ENCODE results near the gene MKRN2. TPM values are rescaled to one million over a fixed set of nuclear protein-coding genes. Genes with fewer than 3 reads are reported as not detected.

Gene MKRN2
- total RNA-seq, 4 donors from 2014 or later: 14.6 to 28.4 (median 19.4) TPM

DNA sequence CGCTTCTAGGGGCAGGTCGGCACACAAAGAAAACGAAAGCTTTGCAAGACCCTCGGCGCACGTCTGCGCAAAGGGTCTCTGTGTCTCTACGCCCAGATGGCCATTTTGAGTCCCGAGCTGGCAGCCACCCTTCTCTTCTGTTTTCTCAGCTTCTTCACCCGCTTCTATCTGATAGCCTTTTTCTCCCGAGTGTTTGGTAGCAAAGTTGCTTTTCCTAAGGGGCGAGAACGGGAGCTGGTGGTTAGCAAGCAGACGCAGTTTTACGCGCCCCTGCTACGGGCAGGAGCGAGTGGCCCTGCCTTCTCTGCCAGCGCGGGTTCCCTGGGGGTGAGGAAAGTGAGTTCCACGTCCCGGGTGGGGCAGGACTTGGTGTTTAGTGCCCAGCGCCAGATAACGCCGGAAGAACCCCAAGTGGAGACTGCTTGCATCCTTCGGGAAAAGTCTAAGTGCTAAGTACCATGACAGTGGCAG lies 2.9 kb upstream of the MKRN2 start:
- no peaks in the 10 kb centered on the region for H3K9me3 ChIP-seq
- no peak for TF ChIP-seq POLR2A (IDR thresholded peaks at IDR 0.05)
- TF ChIP-seq, protein P1, sequence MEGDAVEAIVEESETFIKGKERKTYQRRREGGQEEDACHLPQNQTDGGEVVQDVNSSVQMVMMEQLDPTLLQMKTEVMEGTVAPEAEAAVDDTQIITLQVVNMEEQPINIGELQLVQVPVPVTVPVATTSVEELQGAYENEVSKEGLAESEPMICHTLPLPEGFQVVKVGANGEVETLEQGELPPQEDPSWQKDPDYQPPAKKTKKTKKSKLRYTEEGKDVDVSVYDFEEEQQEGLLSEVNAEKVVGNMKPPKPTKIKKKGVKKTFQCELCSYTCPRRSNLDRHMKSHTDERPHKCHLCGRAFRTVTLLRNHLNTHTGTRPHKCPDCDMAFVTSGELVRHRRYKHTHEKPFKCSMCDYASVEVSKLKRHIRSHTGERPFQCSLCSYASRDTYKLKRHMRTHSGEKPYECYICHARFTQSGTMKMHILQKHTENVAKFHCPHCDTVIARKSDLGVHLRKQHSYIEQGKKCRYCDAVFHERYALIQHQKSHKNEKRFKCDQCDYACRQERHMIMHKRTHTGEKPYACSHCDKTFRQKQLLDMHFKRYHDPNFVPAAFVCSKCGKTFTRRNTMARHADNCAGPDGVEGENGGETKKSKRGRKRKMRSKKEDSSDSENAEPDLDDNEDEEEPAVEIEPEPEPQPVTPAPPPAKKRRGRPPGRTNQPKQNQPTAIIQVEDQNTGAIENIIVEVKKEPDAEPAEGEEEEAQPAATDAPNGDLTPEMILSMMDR (IDR thresholded peaks at IDR 0.05): no peak
- 3 to 10% methylated on average over 11 to 17 of the region's 26 CpGs for WGBS, 2 donors
- H3K4me3 ChIP-seq: peak overlapping the region; percentile 23 to 65 (median 42)
- no peaks in the 10 kb centered on the region for H3K36me3 ChIP-seq
- peaks cover 0 to 46% (median 1%) of the 10 kb centered on the region in 4 donors for H3K27me3 ChIP-seq
- peaks cover 0 to 43% (median 21%) of the 10 kb centered on the region in 3 donors for H3K4me1 ChIP-seq
- DNase-seq: no peak
- H3K27ac ChIP-seq: peak overlapping the region in 3 of 4 donors; percentile 6 to 42 (median 16)
- intact Hi-C loops (cut with DNase I): no loop called here

- Histone ChIP-seq H3K27me3 (peaks cover 0 to 36% (median 1%) of the 10 kb centered on the region in 4 donors), H3K36me3 (no peaks in the 10 kb centered on the region), H3K4me3 (peak overlapping the region; percentile 90 to 96 (median 95)), H3K27ac (peak overlapping the region; percentile 96 to 99 (median 98)), H3K4me1 (peaks cover 0 to 57% (median 21%) of the 10 kb centered on the region in 3 donors), H3K9me3 (no peaks in the 10 kb centered on the region)
- 3% methylated on average over 8 of the region's 8 CpGs for WGBS, 2 donors
- no peak for TF ChIP-seq POLR2A (IDR thresholded peaks at IDR 0.05)
- TF ChIP-seq, protein P1 (IDR thresholded peaks at IDR 0.05): no peak
- intact Hi-C loops (cut with DNase I): no loop called here
- DNase-seq: no peak
Observed at GRCh38 chr3:12556314-12556689, 585 bp upstream of the MKRN2 start.

- WGBS, 2 donors: 1 to 2% methylated on average over 18 of the region's 18 CpGs
- Histone ChIP-seq H3K27ac (peak overlapping the region; percentile 96 to 99 (median 98)), H3K36me3 (no peaks in the 10 kb centered on the region), H3K27me3 (peaks cover 0 to 26% (median 0%) of the 10 kb centered on the region in 4 donors), H3K9me3 (no peaks in the 10 kb centered on the region), H3K4me1 (peaks cover 0 to 69% (median 25%) of the 10 kb centered on the region in 3 donors), H3K4me3 (peak overlapping the region; percentile 90 to 96 (median 95))
- no peak for TF ChIP-seq POLR2A (IDR thresholded peaks at IDR 0.05)
- TF ChIP-seq, protein P1 (IDR thresholded peaks at IDR 0.05): no peak
- no peak for DNase-seq
- intact Hi-C loops (cut with DNase I): no loop called here
Observed at GRCh38 chr3:12557473-12558100, 700 bp downstream of the MKRN2 start.

DNA sequence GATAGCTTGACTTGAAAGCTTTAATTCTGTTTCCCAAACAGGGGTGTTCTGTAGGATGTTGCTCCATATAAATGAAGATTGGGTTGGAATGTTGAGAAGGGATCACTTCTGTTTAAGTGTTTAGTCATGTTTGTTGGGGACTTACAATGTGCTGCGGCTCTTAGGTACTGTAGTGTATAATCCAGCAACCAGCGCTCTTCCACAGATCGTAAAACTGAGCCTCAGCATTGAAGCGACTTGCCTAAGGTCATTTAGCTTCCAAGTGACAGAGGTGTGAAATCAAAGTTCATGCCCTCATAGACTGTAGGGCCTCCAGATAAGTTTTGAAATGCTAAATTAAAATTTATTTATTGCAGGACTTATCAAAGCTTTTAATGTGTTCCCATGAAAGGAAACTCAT lies 1.8 kb downstream of the MKRN2 start:
- intact Hi-C loops (cut with DNase I): no loop called here
- H3K4me3 ChIP-seq: peak overlapping the region in 2 of 4 donors; percentile 94 to 96
- no peaks in the 10 kb centered on the region for H3K9me3 ChIP-seq
- TF ChIP-seq, protein P1 (IDR thresholded peaks at IDR 0.05): no peak
- TF ChIP-seq POLR2A (IDR thresholded peaks at IDR 0.05): no peak
- H3K27me3 ChIP-seq: peaks cover 0 to 15% (median 0%) of the 10 kb centered on the region in 4 donors
- peaks cover 0 to 74% (median 25%) of the 10 kb centered on the region in 3 donors for H3K4me1 ChIP-seq
- H3K27ac ChIP-seq: no peak overlapping the region
- 66 to 81% methylated on average over 4 of the region's 4 CpGs for WGBS, 2 donors
- no peak for DNase-seq
- H3K36me3 ChIP-seq: no peaks in the 10 kb centered on the region

GRCh38 chr3:12559520-12559919 lies 2.6 kb downstream of the MKRN2 start:
- Histone ChIP-seq H3K9me3 (no peaks in the 10 kb centered on the region), H3K4me3 (no peak overlapping the region), H3K4me1 (peaks cover 0 to 67% (median 20%) of the 10 kb centered on the region in 3 donors), H3K27ac (no peak overlapping the region), H3K27me3 (peaks cover 0 to 7% (median 0%) of the 10 kb centered on the region in 4 donors), H3K36me3 (no peaks in the 10 kb centered on the region)
- intact Hi-C loops (cut with DNase I): no loop called here
- TF ChIP-seq, protein P1 (IDR thresholded peaks at IDR 0.05): no peak
- TF ChIP-seq POLR2A (IDR thresholded peaks at IDR 0.05): no peak
- no peak for DNase-seq
- WGBS, 2 donors: 78 to 79% methylated on average over 3 of the region's 3 CpGs
